IPS-11a (cell line): ENCODE data around the gene ZNF594.
"Not testable (repeated sequence)": the region's sequence is repeated elsewhere in the genome, so short reads cannot be mapped to it uniquely, and the experiment has no call there.

Experiments used
- H3K4me3 ChIP-seq: one replicate; pipeline ENCODE4 v1.5.1; 2013; ENCODE audit warnings: low read depth, low read length, control low read depth

ZNF594 gene

DNA sequence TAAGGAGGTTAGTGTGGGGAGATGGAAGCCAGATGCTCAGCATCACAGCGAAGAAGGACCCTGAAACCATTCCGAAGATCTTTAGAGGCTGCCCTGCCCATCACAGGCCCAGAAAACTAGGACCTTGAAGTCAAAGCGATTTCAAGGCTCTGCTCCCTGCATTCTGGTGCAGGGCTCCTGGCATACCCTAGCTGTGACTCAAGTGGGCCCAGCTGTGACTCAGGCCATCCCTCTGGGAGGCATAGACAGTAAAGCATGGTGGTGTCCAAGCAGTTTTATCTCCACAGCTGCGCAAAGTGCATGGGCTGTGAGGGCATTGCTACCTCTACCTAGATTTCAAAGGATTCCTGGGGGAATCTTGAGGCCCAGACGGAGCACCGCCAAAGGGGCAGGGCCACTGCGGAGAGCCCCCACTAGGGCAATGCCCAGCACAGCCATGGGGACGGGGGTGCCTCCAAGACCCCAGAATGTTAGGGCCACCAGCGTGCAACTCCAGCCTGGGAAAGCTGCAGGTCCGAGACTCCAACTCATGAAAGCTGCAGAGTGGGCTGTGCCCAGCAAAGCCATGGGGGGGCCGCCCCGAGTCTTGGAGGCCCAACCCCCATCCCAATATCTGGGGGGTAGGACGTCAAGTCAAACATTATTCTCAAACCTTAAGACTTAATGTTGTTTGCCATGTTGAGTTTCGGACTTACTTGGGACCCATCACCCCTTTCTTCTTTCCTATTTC lies 11.7 kb upstream of the ZNF594 start:
- no peak overlapping the region for H3K4me3 ChIP-seq

DNA sequence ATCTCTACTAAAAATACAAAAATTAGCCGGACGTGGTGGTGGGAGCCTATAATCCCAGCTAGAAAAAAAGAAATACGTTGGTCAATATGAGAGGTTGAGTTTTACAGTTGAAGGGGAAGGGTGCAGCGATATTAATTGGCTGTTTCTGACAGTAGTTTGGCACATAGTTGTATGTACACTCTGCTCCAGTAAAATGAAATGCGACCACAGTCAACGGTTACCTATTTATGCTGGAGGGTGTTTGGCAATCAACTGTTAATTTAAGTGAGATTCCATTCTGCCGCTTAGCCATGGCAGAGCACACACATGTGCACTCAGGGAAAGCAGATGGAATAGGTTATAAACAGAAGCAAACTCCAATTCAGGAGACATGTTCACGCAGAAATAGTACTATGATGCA lies 9.3 kb upstream of the ZNF594 start:
- H3K4me3 ChIP-seq: no peak overlapping the region

DNA sequence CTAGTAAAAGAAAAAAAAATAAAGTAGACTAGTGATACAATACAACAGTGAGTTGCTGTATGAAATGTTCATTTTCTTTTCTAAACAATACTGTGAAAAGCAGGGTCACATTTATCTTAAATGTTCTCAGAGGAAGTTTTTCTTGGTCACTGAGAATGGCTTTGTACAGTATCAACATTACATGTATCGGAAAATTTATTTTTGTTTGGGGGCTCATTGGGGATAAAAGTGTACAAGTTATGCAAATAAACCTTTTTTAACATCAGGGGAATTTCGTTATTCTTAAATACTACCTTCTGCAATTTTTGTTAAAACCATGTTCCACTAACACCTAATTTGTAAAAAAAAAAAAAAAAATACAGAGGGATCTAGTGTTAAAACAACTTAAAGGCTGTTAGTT lies 8.7 kb upstream of the ZNF594 start:
- no peak overlapping the region for H3K4me3 ChIP-seq

DNA sequence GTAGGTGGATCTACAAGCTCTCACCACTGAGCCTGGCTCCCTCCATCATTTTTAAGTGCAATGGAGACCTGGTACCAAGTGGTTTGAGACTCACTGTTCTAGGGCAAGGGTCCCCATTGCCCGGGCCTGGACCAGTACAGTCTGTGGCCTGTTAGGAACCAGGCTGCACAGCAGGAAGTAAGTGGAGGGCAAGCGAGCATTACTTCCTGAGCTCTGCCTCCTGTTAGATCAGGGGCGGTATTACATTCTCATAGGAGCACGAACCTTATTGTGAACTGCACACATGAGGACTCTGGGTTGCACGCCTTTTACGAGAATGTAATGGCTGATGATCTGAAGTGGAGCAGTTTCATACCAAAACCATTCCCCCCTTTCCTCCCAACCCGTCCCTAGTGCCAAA lies 6.8 kb upstream of the ZNF594 start:
- no peak overlapping the region for H3K4me3 ChIP-seq

DNA sequence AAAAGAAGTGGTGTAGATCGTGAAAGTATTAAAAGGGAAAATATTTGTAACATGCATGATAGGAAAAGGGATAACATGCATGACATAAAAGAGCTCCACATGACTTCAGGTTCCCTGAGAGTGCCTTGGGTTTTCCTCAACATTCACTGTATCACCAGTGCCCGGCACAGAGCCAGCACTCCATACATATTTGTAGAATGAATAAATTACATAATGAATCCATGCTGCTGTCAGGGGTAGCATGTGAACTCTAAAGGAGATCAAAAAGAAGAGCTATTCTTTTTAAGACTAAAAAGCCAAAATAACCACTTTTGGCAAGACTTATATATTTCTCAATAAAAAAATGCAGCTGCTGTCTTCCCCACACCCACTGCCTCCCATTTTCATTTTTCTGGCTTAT lies 2.7 kb upstream of the ZNF594 start:
- H3K4me3 ChIP-seq: no peak overlapping the region

DNA sequence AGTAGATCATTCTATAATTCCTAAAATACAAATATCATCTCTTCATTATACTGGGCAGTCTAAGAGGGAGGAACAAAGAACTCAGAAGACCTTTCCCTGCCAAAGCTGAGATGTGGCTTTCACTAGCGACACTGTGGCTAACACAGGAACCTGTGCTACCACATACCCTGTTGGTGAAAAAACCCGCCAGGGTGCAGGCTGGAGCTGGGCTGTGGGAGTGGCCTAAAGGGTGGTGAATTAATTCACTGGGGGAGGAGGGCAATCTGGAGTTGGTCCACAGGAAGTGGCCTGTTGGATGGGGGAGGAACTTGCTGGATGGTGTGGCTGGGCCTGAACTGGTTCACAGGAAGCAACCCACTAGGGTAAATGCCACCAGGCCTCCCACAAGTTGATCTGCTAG lies 7.4 kb downstream of the ZNF594 start:
- H3K4me3 ChIP-seq: no peak overlapping the region

DNA sequence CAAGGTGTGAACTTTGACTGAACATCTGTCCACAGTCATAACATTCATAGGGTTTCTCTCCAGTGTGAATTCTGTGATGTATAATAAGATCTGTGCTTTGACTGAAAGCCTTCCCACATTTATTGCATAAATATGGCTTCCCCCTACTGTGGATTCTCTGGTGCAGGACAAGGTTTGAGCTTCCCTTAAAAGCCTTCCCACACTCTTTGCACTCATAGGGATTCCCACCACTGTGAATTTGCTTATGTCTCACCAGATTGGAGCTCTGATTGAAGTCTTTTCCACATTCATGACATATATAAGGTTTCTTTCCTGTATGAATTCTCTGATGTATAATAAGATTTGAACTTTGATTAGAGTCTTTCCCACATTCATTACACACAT lies 8.3 kb downstream of the ZNF594 start:
- H3K4me3 ChIP-seq: no peak overlapping the region

DNA sequence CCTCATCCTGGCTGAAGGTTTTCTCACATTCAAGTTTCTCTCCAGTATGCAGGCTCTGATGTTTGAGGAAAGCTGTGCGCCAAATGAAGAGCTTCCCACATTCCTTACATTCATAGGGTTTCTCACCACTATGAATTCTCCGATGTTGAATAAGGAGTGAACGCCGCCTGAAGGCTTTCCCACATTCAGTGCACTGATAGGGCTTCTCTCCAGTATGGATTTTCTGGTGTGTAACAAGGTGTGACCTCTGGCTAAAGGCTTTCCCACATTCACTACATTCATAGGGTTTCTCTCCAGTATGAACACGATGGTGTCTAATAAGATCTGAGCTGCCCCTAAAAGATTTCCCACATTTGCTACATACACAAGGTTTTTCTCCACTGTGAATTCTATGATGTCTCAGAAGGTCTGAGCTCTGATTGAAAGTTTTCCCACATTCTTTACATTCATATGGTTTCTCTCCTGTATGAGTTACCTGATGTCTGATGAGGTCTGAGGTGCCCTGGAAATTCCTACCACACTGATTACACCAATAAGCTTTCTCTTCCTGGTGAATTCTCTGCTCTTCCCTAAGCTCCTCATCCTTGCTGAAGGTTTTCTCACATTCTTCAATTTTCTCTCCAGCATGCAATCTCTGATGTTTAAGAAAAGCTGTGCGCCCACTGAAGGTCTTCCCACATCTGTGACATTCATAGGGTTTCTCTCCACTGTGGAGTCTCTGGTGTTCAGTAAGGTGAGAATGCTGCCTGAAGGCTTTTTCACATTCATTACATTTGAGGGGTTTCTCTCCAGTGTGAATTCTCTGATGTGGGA lies 8.9 kb downstream of the ZNF594 start:
- H3K4me3 ChIP-seq: no peak overlapping the region

DNA sequence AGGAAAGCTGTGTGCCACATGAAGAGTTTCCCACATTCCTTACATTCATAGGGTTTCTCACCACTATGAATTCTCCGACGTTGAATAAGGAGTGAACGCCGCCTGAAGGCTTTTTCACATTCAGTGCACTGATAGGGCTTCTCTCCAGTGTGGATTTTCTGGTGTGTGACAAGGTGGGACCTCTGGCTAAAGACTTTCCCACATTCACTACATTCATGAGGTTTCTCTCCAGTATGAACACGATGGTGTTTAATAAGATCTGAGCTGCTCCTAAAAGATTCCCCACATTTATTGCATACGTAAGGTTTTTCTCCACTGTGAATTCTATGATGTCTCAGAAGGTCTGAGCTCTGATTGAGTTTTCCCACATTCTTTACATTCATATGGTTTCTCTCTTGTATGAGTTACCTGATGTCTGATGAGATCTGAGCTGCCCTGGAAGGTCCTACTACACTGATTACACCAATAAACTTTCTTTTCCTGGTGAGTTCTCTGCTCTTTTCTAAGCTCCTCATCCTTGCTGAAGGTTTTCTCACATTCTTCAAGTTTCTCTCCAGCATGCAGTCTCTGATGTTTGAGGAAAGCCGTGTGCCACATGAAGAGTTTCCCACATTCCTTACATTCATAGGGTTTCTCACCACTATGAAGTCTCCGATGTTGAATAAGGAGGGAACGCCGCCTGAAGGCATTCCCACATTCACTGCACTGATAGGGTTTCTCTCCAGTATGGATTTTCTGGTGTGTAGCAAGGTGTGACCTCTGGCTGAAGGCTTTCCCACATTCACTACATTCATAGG lies 10.0 kb downstream of the ZNF594 start:
- H3K4me3 ChIP-seq: no peak overlapping the region

DNA sequence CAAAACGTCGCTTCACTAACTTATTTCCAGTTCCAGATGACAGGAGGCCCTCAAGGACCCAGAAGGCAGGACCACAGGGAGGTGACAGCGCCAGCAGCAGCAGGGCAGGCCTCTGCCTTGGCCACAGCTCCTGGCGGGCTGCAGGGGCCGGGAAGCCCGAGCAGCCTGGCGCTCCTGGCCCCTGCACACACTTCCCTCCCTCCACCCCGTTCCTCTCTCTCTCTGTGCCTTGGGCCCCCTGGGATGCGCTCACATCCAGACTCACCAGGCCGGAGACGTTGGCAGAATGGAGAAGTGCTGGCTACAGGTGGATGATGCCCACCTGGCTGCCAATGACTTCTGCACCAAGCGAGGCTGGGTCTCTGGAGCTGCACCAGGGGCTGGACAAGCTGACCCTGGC lies 12.7 kb downstream of the ZNF594 start:
- H3K4me3 ChIP-seq: no peak overlapping the region

DNA sequence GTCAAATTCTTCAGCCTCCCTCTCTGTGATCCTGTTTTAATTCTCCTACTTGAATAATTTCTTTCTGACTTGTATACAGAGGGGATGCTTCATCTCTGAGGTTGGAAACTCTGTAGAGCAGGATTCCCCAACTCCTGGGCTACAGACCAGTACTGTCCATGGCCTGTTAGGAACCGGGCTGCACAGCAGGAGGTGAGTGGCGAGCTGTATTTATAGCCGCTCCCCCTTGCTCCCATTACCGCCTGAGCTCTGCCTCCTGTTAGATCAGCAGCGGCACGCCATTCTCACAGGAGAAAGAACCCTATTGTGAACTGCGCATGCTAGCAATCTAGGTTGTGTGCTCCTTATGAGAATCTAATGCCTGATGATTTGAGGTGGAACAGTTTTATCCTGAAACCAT lies 16.6 kb downstream of the ZNF594 start:
- not testable (repeated sequence) for H3K4me3 ChIP-seq

DNA sequence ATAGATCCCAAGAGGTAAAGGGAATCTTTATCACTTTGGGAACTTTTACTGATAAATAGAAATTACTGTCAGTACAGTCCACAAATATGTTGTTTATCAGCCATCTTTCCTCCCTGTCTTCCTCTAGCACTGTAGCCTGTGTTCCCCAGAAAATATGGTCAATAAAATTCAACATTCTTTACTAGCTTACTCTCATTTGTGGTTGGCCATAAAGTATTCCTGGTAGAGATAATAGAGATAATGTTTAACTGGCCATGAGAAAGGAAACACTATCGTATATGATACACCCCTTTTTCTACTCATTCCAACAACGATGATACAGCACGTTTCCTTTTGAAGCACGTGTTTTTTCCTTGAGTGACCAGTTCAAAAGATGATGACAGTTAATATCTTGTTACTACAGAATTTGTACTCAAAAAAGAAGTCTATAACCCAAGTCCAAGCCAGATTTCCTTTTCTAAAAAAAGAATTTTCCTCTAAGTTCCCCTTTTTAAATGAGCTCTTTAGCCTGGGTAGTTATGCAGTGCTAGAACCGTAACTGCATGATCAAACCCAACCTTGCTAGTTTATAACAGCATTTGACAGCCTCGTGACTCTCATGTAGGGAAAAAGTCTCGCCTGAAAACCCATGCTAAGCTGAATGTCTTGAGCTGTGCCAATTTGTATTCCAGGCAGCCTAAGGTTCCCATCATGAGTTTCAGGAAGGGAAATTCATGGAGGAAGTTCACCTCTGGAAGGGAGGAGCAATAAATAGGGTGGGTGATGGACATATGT lies 25.7 kb downstream of the ZNF594 start:
- not testable (repeated sequence) for H3K4me3 ChIP-seq

DNA sequence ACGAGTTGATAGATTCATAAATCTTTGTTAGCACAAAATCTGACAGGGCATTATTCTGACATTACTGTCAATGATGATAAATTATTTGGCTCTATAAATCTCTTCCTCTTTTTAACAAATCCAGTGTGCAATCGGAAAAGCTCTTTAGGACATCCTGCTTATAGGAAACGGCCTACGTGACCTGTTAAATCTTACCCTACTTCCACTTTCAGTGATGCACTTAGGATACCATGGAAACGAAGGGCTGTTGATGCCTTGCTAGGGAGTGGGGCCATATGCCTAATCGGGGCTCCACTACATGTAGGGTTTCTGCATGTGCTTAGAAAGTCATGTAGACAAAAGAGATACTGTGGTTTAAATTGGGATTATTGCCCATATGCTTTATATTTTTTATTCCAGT lies 27.2 kb downstream of the ZNF594 start:
- H3K4me3 ChIP-seq: no peak overlapping the region

DNA sequence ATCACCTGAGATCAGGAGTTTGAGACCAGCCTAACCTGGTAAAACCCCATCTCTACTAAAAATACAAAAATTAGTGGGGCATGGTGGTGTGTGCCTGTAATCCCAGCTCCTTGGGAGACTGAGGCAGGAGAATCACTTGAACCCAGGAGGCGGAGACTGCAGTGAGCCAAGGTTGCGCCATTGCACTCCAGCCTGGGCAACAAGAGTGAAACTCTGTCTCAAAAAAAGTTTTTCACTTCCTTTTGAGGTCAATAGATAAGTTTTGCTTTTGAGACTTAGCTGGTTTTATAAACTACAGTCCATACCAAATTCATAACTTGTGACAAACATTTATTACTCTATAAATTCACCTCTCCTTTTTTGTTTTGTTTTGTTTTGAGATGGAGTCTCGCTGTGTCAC lies 29.9 kb downstream of the ZNF594 start:
- H3K4me3 ChIP-seq: not testable (repeated sequence)

DNA sequence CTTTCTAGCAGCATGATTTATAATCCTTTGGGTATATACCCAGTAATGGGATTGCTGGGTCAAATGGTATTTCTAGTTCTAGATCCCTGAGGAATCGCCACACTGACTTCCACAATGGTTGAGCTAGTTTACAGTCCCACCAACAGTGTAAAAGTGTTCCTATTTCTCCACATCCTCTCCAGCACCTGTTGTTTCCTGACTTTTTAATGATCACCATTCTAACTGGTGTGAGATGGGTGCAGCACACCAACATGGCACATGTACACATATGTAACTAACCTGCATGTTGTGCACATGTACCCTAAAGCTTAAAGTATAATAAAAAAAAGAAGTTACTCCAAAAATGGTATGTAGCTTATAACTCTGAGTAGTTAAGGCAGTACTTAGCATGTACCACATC lies 31.0 kb downstream of the ZNF594 start:
- H3K4me3 ChIP-seq: not testable (repeated sequence)

DNA sequence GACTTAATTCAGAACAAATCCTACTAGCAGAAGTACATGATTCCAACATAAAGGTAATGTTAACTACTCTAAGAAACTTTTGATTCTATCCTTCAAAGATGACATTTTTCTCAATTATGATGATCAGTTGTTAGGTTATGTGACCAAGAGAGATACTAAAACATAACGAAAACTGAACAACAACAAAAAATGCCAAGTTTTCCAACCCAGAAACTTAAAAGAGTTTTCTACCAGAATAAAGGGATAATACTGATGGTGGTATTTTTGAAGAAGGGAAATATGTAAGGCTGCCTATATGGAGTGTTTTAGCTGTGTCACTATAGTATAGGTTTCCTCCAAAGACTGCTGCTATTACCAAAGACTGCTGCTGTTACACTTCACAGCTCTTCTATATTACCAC lies 45.5 kb downstream of the ZNF594 start:
- H3K4me3 ChIP-seq: not testable (repeated sequence)

DNA sequence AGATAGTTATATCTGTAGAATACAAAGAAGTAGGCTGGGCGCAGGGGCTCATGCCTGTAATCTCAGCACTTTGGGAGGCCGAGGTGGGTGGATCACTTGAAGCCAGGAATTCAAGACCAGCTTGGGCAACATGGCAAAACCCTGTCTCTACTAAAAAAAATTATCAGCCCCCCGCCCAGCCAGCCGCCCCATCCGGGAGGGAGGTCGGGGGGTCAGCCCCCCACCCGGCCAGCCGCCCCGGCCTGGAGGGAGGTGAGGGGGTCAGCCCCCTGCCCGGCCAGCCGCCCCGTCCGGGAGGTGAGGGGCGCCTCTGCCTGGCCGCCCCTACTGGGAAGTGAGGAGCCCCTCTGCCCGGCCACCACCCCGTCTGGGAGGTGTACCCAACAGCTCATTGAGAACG lies 48.8 kb downstream of the ZNF594 start:
- not testable (repeated sequence) for H3K4me3 ChIP-seq

DNA sequence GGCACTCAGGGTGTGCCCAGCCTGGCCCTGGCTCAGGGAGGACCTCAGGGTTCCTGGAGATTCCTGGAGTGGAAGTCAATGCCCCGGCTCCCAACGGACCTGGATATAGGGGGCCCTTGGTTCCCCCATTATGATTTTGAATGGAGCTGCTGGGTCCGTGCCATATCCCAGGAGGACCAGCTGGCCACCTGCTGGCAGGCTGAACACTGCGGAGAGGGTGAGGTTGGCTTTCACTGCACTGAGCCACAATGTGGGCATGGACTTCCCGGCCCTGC lies 52.3 kb downstream of the ZNF594 start:
- H3K4me3 ChIP-seq: no peak overlapping the region

DNA sequence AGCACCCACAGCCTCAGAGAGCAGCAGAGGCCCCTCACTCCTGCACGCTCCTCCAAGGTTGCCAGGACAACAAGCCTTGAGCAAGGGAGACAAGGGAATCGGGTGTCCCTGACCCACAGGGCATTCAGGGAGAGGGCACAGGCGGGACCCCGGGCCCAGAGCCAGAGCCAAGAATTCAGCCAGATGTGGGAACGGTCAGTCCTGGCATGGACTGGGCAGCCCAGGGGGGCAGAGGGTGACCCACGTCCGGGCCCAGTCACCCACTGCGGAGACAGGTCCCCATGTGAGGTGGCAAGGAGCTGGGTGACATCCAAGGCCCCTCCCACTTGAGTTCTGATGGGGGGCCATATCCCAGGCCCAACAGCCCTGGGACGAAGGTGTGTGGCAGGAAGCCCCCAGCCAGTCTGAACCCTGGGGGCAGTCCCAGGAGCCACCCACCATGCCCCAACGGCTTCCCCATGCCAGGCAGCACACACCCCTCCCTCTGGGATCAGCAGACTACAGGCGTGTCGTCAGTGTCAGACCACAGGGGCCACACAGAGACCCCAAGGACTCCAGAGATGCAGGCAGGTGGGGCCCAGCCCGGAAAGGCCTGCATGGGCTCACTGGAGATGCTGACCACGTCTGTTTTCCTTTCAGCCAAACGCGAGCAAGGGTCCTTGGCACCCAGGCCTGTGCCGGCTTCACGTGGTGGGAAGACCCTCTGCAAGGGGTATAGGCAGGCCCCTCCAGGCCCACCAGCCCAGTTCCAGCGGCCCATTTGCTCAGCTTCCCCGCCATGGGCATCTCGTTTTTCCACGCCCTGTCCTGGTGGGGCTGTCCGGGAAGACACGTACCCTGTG lies 52.8 kb downstream of the ZNF594 start:
- H3K4me3 ChIP-seq: no peak overlapping the region

DNA sequence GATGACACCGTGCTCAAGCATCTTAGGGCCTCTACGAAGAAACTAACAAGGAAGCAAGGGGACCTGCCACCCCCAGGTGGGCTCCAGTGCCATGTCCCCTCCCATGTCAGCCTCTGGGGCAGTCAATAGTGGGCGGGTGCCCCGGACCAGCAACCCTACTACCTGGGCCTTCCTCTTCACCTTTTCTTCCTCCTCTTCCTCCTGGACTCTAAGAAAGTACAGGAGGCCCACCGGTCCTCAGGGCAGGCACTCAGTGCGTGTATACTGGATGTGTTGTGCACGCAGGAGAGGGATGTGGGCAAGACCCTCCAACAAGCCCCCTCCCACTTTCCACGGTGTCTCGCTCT lies 53.5 kb downstream of the ZNF594 start:
- H3K4me3 ChIP-seq: not testable (repeated sequence)
